ENCODE results near the gene MACROD2.

DNA sequence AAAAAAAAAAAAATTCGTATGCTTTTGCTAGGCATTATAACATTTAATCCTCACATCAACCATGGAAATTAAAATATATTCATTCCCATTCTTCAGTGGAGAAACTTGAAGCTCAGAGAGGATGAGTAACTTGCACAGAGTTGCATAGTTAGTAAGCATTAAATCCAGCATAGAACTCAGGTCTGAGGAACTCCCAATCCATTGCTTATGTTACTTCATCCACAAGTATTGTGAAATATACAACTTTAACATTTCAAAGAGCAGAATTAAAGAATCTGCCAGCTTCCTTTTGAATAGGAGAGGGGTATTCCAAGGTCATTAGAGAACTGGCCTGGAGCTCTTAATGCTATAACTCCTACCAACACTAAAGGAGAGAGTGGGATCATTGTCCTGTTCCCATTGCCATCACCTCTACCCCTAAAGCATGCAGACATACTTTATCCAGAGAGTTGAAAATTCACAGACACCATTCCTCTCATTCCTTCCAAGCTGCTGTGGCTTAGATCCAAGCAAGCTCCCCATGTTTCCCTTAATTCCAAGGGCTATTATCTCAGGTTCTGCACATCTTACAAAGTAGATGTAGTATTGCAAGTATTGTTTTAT, 250.2 kb downstream of the MACROD2 start:
- TF ChIP-seq, protein P1, sequence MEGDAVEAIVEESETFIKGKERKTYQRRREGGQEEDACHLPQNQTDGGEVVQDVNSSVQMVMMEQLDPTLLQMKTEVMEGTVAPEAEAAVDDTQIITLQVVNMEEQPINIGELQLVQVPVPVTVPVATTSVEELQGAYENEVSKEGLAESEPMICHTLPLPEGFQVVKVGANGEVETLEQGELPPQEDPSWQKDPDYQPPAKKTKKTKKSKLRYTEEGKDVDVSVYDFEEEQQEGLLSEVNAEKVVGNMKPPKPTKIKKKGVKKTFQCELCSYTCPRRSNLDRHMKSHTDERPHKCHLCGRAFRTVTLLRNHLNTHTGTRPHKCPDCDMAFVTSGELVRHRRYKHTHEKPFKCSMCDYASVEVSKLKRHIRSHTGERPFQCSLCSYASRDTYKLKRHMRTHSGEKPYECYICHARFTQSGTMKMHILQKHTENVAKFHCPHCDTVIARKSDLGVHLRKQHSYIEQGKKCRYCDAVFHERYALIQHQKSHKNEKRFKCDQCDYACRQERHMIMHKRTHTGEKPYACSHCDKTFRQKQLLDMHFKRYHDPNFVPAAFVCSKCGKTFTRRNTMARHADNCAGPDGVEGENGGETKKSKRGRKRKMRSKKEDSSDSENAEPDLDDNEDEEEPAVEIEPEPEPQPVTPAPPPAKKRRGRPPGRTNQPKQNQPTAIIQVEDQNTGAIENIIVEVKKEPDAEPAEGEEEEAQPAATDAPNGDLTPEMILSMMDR (IDR thresholded peaks at IDR 0.05) = no peak
- no peak for TF ChIP-seq POLR2A (IDR thresholded peaks at IDR 0.05)

Data from body of pancreas (tissue), 4 donors.